GM21390 (cell line): ENCODE measurements around the gene NABP1.
A peak's percentile ranks its signal among the peaks of the same experiment; 100 is the strongest.

Experiments used
- ATAC-seq: cut with Tn5 transposase; IDR thresholded peaks from one replicate; pipeline ENCODE4 v1.9.1; 2021; ENCODE audit not compliant: unreplicated experiment

Gene NABP1

GRCh38 chr2:191703079-191703725, 25.3 kb downstream of the NABP1 start:
- no peak for ATAC-seq

GRCh38 chr2:191705084-191705483, 27.1 kb downstream of the NABP1 start:
- no peak for ATAC-seq

DNA sequence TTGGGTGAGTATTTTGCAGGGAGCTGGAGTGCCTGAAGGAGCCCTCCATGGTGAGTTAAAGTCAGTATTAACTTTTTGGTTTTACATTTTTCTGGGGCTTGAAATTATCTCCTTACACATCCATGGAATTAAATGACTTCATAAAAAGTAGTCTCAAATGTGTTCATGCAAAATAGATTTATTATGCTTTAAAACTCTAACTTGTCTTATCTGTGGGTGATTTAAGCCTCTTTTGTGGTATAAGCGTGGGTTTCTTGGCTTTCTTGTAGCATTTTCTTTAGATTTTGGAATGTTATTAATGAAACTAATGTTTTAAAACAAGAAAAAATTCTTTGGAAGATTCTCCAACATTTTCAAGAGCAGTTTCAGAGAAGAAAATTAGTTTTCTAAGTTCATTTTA, 27.8 kb downstream of the NABP1 start:
- ATAC-seq, result no peak

GRCh38 chr2:191706791-191707190, 28.9 kb downstream of the NABP1 start:
- no peak for ATAC-seq

- no peak for ATAC-seq
Measured at GRCh38 chr2:191707542-191707941, 29.6 kb downstream of the NABP1 start.

DNA sequence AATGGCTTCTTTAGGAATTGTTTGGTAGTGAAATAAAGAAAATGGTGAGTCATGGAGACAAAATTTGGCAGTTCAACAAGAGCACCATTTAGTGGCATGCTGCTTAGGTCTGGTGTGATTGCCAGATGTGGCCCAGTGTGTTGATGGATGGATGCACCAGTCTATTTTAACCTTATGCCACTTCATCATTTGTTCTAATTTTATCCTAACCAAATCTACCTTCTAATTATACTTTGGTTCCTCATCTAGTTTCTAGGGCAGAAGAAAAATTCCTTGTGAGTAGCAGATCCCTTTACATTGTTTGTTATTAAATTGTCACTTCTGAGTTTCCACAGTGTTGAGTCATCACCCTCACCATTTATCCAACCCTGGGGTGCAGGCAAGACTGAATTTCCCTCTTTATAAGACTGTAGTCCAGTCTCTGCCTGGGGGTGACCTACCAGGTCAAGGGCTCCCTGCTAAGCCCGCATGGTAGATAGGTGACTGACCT, 32.5 kb downstream of the NABP1 start:
- ATAC-seq, result no peak

- ATAC-seq, result no peak
Measured at GRCh38 chr2:191711621-191712020, 33.7 kb downstream of the NABP1 start.

DNA sequence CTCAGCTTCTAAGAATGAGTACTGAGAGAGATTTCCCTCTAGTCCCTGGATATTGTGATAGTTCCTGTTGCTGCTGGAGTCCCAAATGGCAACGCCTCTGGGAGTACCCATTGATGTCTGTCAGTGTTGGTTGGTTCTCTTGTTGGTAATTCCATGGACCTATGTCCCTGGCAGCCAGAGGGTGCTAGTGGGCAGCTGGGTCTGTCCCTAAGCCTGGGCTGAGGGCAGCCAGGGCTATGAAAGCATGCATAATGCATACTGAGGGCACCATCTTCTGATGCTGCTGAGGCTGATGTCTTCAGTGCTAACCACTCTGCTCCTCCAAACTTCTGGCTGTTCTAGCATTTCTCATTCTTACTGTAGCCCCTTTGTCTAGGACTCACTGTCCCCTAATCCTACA, 35.9 kb downstream of the NABP1 start:
- ATAC-seq, result no peak

DNA sequence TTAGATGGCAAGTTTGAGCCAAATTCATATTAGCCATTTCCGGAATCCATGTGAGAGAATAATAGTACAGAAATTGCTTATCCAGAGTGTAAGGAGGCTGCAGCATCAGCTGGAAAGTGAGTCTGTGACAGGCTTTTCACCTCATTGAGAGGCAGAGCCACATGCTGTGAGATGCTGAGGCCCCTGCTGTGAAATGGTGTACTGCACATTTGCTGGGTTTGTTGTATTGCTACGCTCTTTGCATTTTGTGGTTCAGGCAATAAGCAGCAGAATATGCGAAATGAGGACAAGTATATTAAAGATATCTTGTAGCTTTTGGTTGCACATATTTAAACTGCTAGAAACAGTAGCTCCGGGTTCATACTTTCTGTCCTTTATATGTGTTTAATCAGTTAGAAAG, 37.0 kb downstream of the NABP1 start:
- ATAC-seq, result no peak

- no peak for ATAC-seq
Measured at GRCh38 chr2:191715471-191715870, 37.5 kb downstream of the NABP1 start.

DNA sequence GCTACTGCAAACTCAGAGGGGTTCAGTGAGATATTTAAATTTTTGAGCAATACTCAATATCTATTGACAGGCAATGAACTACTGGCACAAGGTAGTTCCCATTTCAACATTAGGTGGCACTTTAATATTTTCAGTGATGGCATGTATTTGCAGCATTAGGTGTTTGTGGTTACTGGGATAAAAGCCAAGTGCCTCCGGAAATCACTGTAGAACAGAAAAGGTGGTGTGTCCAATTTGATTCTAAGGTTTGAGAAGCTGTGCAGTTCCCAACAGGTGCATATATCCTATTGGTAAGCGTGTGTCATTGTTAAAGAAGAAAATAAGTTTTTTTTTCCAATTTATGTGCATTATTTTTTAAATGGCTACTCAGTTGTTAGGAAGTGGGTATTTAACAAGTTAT, 41.3 kb downstream of the NABP1 start:
- no peak for ATAC-seq

DNA sequence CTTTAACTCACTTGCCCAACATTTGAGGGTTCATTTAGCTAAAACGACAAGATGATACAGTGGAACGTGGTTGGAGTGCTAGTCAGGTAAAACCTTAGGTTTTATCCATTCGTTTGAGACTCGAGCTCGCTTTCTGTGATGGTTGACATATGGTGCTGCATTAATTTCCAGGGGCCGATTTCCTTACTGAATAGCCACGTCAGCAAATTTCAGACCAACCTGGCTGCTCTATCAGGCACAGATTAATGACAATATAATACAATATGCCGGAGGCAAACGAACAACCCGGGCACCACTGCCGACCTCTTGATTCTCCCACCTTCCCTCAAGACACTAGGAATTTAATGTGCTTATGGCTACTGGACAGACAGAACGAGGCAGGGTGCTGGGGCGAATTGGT, 42.0 kb downstream of the NABP1 start:
- no peak for ATAC-seq

DNA sequence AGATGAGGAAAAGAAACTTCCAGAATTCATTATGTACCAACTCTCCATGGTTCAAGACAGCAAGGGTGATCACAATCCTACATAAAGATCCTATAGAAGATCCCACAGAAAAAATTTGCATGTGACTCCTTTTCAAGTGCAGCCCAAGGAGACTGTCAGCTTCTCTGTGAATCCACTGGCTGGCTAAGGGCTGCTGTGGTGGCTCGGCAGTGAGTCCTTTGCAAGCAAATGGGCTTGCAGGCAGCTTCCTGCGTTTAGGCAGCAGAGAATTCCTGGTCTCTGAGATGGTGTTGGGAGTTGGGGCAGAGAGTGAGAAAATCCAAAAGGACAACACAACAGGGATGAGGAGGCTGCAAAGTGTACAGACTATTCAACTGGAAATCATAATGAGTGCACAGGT, 43.4 kb downstream of the NABP1 start:
- ATAC-seq, result no peak

DNA sequence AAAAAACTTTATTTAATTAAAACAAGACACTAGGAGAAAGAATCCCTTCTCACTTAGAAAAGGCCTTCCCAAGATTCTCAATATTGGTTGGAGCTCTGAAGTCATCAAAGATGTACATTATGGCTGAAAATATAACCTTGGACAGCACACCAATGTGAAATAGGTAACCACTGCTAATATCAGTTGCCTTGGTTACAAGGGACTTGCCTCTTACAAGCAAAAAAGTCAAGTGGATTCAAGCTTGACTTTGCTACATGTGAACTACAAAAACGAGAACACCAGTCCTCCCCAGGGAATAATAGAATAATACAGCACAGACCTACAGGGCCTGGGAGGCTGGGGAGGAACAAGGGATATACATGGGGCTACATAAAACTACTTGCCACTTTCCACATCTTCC, 46.1 kb downstream of the NABP1 start:
- ATAC-seq, result peak; percentile 62

- ATAC-seq, result peak; percentile 48
Measured at GRCh38 chr2:191728750-191729624, 51.1 kb downstream of the NABP1 start.

DNA sequence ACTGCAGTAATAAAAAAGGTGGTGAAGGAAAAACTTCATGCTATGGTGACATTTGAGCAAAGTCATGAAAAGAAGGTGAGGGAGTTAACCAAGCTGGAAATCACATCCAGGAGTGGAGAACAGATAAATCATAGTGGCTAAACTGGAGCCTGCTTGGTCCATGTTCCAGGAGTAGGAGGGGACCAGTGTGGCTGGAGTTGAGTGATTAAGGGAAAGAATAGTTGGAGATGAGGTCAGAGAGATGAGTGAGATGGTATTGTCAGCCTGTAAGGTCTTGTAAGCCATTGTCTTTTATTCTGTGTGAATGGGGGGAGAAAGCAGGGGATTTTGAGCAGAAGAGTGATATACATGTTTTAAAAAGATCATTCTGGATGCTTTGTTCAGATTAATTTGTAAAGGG, 52.3 kb downstream of the NABP1 start:
- ATAC-seq, result no peak
